Measurements from ENCODE around the gene DNAI7.

- no peak for TF ChIP-seq EP300 (IDR thresholded peaks at IDR 0.05; ENCODE audit: borderline replicate concordance)
- TF ChIP-seq, protein P1, sequence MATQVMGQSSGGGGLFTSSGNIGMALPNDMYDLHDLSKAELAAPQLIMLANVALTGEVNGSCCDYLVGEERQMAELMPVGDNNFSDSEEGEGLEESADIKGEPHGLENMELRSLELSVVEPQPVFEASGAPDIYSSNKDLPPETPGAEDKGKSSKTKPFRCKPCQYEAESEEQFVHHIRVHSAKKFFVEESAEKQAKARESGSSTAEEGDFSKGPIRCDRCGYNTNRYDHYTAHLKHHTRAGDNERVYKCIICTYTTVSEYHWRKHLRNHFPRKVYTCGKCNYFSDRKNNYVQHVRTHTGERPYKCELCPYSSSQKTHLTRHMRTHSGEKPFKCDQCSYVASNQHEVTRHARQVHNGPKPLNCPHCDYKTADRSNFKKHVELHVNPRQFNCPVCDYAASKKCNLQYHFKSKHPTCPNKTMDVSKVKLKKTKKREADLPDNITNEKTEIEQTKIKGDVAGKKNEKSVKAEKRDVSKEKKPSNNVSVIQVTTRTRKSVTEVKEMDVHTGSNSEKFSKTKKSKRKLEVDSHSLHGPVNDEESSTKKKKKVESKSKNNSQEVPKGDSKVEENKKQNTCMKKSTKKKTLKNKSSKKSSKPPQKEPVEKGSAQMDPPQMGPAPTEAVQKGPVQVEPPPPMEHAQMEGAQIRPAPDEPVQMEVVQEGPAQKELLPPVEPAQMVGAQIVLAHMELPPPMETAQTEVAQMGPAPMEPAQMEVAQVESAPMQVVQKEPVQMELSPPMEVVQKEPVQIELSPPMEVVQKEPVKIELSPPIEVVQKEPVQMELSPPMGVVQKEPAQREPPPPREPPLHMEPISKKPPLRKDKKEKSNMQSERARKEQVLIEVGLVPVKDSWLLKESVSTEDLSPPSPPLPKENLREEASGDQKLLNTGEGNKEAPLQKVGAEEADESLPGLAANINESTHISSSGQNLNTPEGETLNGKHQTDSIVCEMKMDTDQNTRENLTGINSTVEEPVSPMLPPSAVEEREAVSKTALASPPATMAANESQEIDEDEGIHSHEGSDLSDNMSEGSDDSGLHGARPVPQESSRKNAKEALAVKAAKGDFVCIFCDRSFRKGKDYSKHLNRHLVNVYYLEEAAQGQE (IDR thresholded peaks at IDR 0.05; ENCODE audit: low read depth), result no peak
- no peak for TF ChIP-seq TCF12 (IDR thresholded peaks at IDR 0.05; ENCODE audit: low read depth)
- TF ChIP-seq TAF1 (IDR thresholded peaks at IDR 0.05; ENCODE audit: low read depth), result no peak
These were observed 111.7 kb downstream of the DNAI7 start for GRCh38 chr12:25083211-25083610.

Data from Ishikawa (cell line).